Lower leg skin (tissue), 4 donors: ENCODE measurements around the gene CACNB4. TPM values are rescaled to one million over a fixed set of nuclear protein-coding genes. Genes with fewer than 3 reads are reported as not detected.

Source experiments
- DNase-seq, 2 donors: peaks; one replicate each; pipeline ENCODE4 v3.0.0-alpha.2; 2019; ENCODE audit warnings: low spot score in 2 of 2
- H3K4me3 ChIP-seq: fragments of 200-600 bp; sonication (generic); 2 replicates; pipeline ENCODE4 v1.5.1; 2017; ENCODE audit warnings: mild to moderate bottlenecking, low read depth; ENCODE audit not compliant: poor library complexity, severe bottlenecking
- POLR2A ChIP-seq, 2 donors: fragments of 450-650 bp; IDR thresholded peaks; one replicate each; pipeline ENCODE4 v1.6.1; 2016 to 2017; ENCODE audit warnings: antibody characterized with exemption in 2 of 2, mild to moderate bottlenecking in 1 of 2, moderate library complexity in 1 of 2
- WGBS, 2 donors: methylation state at CpG; one replicate each; pipeline ENCODE4 v1.1.5; 2018; 5-methylcytosine and 5-hydroxymethylcytosine counted together
- intact Hi-C: fragments of 100-400 bp; cut with DNase I; formaldehyde crosslinking; loops from one replicate; pipeline ENCODE4 v1.15.0; 2023; ENCODE audit warnings: low total_unique reads
- total RNA-seq, 4 donors: library from RNA; depleted of rRNA; stranded (reverse); fragments of >200 nt; gene quantifications; one replicate each; pipeline ENCODE4 v1.1.0, GENCODE V29; 2016
- TF ChIP-seq, protein P1 (sequence below), 3 donors: fragments of 450-650 bp; IDR thresholded peaks; one replicate each; pipeline ENCODE4 v1.5.1; 2016; ENCODE audit warnings: antibody characterized with exemption in 3 of 3, mild to moderate bottlenecking in 3 of 3, moderate library complexity in 2 of 3

The CACNB4 gene
- total RNA-seq, 4 donors from 2014 or later: 2.4 to 6.3 (median 3.5) TPM

DNA sequence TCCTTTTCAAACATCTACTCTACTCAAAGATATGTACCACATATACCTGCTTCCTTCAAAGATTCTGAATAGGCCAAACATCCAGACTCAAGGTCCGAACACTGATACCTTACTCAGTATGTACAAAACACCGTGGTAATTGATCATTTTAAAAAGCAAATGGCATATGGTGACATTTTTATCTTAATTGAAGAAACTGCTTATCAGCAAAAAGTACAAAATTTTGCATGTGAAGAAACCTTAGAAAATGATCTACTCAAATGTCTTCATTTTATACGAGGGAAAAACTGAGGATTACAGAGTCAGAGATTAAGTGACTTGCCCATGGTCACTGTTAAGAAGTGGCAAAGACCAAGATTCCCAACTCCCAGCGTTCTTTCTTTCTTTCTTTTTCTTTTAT is 133.0 kb downstream of the CACNB4 start:
- TF ChIP-seq POLR2A (IDR thresholded peaks at IDR 0.05): no peak
- TF ChIP-seq, protein P1, sequence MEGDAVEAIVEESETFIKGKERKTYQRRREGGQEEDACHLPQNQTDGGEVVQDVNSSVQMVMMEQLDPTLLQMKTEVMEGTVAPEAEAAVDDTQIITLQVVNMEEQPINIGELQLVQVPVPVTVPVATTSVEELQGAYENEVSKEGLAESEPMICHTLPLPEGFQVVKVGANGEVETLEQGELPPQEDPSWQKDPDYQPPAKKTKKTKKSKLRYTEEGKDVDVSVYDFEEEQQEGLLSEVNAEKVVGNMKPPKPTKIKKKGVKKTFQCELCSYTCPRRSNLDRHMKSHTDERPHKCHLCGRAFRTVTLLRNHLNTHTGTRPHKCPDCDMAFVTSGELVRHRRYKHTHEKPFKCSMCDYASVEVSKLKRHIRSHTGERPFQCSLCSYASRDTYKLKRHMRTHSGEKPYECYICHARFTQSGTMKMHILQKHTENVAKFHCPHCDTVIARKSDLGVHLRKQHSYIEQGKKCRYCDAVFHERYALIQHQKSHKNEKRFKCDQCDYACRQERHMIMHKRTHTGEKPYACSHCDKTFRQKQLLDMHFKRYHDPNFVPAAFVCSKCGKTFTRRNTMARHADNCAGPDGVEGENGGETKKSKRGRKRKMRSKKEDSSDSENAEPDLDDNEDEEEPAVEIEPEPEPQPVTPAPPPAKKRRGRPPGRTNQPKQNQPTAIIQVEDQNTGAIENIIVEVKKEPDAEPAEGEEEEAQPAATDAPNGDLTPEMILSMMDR (IDR thresholded peaks at IDR 0.05): no peak
- no peak overlapping the region for H3K4me3 ChIP-seq
- intact Hi-C loops: no loop called here
- no peak for DNase-seq
- 91 to 96% methylated on average over 4 of the region's 4 CpGs for WGBS, 2 donors

DNA sequence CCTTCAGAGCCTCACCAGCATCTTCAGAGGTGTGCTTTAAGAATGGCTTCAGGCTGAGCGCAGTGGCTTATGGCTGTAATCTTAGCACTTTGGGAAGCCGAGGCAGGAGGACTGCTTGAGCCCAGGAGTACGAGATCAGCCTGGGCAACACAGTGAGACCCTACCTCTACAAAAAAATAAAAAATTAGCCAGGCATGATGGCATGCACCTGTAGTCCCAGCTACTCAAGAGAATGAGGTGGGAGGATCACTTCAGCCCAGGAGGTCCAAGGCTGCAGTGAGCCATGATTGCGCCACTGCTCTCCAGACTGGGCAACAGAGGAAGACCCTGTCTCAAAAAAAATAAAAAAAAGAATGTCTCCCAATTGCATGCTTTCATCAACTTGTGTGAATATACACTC is 137.3 kb downstream of the CACNB4 start:
- TF ChIP-seq POLR2A (IDR thresholded peaks at IDR 0.05): no peak
- TF ChIP-seq, protein P1 (IDR thresholded peaks at IDR 0.05): no peak
- no peak overlapping the region for H3K4me3 ChIP-seq
- 97 to 98% methylated on average over 4 of the region's 4 CpGs for WGBS, 2 donors
- intact Hi-C loops: no loop called here
- DNase-seq: no peak

DNA sequence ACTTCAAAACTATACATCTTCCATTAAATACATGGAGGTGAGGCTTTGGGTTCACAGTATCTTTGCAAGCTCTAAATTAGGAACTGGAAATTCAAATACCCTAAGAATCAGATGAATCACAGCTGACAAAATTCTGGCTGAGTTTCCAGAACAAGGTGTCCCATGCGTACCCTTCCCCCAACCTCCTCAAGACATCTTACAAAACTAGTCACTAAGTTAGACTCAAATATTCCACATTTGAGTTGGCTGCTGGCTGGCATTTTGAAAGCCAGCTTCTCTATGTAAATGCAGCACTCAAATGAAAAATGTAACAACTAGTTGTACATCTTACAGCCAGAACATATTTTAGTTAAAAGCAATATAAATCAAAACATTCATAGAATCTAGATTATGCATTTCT is 139.6 kb downstream of the CACNB4 start:
- DNase-seq: no peak
- intact Hi-C loops: no loop called here
- TF ChIP-seq POLR2A (IDR thresholded peaks at IDR 0.05): no peak
- TF ChIP-seq, protein P1 (IDR thresholded peaks at IDR 0.05): no peak
- WGBS, 2 donors: 50 to 56% methylated on average over 1 of the region's 1 CpG
- H3K4me3 ChIP-seq: no peak overlapping the region

DNA sequence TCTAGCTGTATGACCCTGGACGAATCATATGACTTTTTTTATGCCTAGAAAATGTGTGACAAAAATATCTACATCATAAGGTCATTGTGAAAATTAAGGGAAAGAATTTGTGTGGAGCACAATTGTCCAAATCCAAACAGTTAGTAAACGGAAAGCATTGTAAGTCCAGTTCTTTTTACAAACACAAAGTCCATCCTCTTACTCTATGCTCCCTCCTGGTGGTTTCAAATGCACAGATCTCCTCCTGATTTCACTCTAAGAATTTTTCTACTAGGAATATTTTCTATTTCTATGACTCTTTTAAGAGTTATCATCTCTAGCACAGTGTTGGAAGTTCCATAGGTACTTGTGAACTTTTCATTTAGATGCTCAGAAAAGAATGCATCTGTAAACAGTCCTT is 145.4 kb downstream of the CACNB4 start:
- 68 to 81% methylated on average over 2 of the region's 2 CpGs for WGBS, 2 donors
- H3K4me3 ChIP-seq: no peak overlapping the region
- intact Hi-C loops: no loop called here
- TF ChIP-seq, protein P1 (IDR thresholded peaks at IDR 0.05): no peak
- no peak for TF ChIP-seq POLR2A (IDR thresholded peaks at IDR 0.05)
- no peak for DNase-seq

DNA sequence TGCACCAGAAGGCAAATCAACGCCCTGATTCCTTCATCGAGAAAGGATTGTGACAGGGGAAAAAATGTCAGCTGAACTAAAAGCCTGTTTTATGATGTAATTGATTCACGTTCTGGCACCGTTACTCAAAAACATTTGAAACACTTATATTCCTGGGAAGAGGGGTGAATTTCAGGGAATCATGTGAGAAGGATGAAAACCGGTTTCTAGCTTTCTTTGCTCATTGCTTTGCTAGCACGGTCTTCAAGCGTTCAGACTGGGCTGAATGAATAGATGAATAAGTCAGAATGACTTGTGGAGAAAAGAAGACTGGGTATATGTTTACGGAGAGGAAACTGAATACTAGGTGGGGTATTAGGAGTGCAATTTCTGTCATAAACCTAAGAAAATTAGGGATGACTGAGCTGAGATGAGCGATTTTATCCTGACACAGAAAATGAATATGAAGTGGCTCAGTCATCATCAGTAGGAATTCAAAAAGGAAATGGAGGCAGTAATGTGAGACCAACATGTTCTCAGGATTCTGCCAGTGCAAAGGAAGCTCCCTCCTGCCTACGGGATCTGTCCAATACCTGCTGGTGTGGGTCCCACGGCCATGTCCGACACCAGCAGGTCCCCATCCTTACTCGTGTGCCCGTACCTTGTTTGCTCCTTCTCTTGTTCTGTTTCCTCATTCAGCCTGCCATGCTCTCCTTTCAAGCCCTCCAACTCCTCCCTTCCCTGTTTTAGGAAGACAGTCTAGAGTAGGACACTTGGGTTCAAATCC is 146.0 kb downstream of the CACNB4 start:
- no peak overlapping the region for H3K4me3 ChIP-seq
- no peak for TF ChIP-seq POLR2A (IDR thresholded peaks at IDR 0.05)
- TF ChIP-seq, protein P1 (IDR thresholded peaks at IDR 0.05): no peak
- intact Hi-C loops: no loop called here
- DNase-seq: no peak
- WGBS, 2 donors: 87 to 90% methylated on average over 14 of the region's 14 CpGs

DNA sequence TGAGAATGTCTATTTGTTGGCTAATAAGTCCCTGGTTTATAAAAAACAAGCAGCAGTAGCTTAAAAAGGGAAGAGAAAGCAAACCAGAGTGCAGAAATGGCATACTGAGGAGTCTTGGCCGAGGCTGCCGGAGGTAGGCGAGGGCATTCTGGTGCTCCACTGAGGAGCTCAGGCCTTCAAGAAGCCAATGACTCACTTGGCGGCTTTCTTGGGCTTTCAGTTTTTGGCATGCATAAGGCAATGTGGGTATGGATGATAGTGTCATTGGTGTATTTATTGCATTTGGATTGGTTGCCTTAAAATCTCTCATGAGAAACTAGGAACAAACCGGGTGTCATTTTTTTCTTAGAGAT is 151.1 kb downstream of the CACNB4 start:
- TF ChIP-seq, protein P1 (IDR thresholded peaks at IDR 0.05): no peak
- TF ChIP-seq POLR2A (IDR thresholded peaks at IDR 0.05): no peak
- peak in 1 of 2 donors; percentile 60 for DNase-seq
- WGBS, 2 donors: 21 to 30% methylated on average over 5 of the region's 5 CpGs
- no peak overlapping the region for H3K4me3 ChIP-seq
- intact Hi-C loops: no loop called here
